IgD-negative memory B cell (primary cell): Measurements from ENCODE around the gene NDP. TPM values are rescaled to one million over a fixed set of nuclear protein-coding genes. Genes with fewer than 3 reads are reported as not detected.
"Not testable (repeated sequence)": the region's sequence is repeated elsewhere in the genome, so short reads cannot be mapped to it uniquely, and the experiment has no call there.

ENCODE experiments used
- H3K27ac Mint-ChIP-seq, 3 donors: one replicate each; pipeline ENCODE4 v1.8.0; 2020 to 2022; ENCODE audit warnings: mild to moderate bottlenecking in 3 of 3, mixed read lengths in 3 of 3, moderate library complexity in 1 of 3
- H3K27me3 Mint-ChIP-seq: one replicate; pipeline ENCODE4 v1.8.0; 2021; ENCODE audit warnings: mixed read lengths
- H3K36me3 Mint-ChIP-seq: one replicate; pipeline ENCODE4 v1.8.0; 2020; ENCODE audit warnings: mild to moderate bottlenecking, mixed read lengths
- H3K4me1 Mint-ChIP-seq, 3 donors: one replicate each; pipeline ENCODE4 v1.8.0; 2020 to 2022; ENCODE audit warnings: mixed read lengths in 3 of 3, mild to moderate bottlenecking in 1 of 3
- H3K4me3 Mint-ChIP-seq, 4 donors: one replicate each; pipeline ENCODE4 v1.8.0; 2020 to 2022; ENCODE audit warnings: mild to moderate bottlenecking in 4 of 4, mixed read lengths in 4 of 4, moderate library complexity in 3 of 4
- H3K9me3 Mint-ChIP-seq, 3 donors: one replicate each; pipeline ENCODE4 v1.8.0; 2020 to 2021; ENCODE audit warnings: mixed read lengths in 3 of 3, mild to moderate bottlenecking in 1 of 3
- polyA plus RNA-seq: library from polyadenylated mRNA; unstranded; fragments of 300-500 nt; fragmentation: Illumina TruSeq; gene quantifications from one replicate; pipeline ENCODE4 v1.2.3, GENCODE V29; 2021

The NDP gene
- polyA plus RNA-seq, 1 donor from 2014 or later: not detected

GRCh38 chrX:43958529-43958928, 14.7 kb downstream of the NDP start:
- H3K4me1 Mint-ChIP-seq: peaks cover 0 to 3% (median 2%) of the 10 kb centered on the region in 3 donors
- peaks cover 0 to 4% (median 2%) of the 10 kb centered on the region in 3 donors for H3K9me3 Mint-ChIP-seq
- no peaks in the 10 kb centered on the region for H3K36me3 Mint-ChIP-seq
- H3K27ac Mint-ChIP-seq: no peak overlapping the region
- H3K4me3 Mint-ChIP-seq: no peak overlapping the region
- H3K27me3 Mint-ChIP-seq: peaks cover 11% of the 10 kb centered on the region

DNA sequence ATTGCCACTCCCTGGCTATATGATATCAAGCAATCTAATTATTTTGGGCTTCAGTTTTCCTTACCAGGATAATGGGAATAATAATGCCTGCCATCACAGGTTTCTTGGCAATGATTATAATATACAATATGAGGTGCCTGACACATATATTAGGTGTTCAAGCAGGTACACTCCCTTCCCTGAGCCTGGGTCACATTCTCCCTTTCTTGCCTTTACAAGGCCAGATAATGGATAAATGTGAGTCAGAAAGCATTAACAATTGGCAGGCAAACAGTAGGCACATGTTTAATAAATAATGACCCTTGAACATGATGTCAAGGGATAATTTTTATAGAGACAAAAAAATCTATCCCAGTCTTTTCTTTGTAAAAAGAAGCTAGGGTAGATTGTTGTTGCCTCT, 17.2 kb downstream of the NDP start:
- H3K27ac Mint-ChIP-seq: no peak overlapping the region
- no peaks in the 10 kb centered on the region for H3K36me3 Mint-ChIP-seq
- no peak overlapping the region for H3K4me3 Mint-ChIP-seq
- peaks cover 10% of the 10 kb centered on the region for H3K27me3 Mint-ChIP-seq
- H3K4me1 Mint-ChIP-seq: peaks cover 0 to 3% (median 2%) of the 10 kb centered on the region in 3 donors
- H3K9me3 Mint-ChIP-seq: no peaks in the 10 kb centered on the region

DNA sequence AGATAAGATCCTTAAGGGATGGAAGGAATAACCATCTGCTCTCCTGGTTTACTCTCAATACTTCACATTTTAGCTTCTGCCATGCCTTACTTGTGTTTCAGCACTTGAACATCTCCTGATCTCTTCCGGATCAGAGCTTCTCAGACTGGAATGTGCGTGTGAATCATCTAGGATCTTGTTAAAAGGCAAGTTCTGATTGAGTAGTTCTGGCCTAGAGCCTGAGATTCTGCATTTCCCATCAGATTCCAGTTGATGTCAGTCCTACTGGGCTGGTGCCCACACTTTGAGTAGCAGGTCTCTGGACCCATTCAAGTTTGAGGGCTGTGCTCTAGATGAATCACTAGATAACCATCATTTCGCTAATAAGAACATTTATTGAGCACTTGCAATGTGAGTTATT, 20.0 kb downstream of the NDP start:
- peaks cover 0 to 5% (median 0%) of the 10 kb centered on the region in 3 donors for H3K4me1 Mint-ChIP-seq
- H3K4me3 Mint-ChIP-seq: no peak overlapping the region
- H3K36me3 Mint-ChIP-seq: no peaks in the 10 kb centered on the region
- H3K27me3 Mint-ChIP-seq: peaks cover 11% of the 10 kb centered on the region
- H3K27ac Mint-ChIP-seq: no peak overlapping the region
- no peaks in the 10 kb centered on the region for H3K9me3 Mint-ChIP-seq

DNA sequence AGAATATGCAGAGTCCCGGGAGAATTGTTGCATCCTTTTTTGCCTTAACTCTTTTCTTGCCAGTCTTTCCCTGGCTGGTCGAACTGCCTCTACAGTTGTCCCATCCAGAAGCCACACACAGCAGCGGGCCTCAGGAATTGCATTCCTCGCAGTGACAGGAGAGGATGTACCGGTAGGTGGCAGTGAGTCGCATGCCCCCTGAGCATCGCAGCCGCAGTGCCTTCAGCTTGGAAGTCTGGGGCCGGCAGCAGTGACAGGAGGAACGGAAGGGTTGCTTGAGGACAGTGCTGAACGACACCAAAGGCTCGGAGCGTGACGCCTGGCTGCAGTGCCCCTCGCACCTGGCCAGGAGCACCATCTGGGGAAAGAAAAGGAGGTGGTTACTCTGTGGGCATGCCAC, 23.5 kb downstream of the NDP start:
- Mint-ChIP-seq H3K4me1 (peaks cover 0 to 5% (median 0%) of the 10 kb centered on the region in 3 donors), H3K4me3 (no peak overlapping the region), H3K27ac (no peak overlapping the region), H3K36me3 (no peaks in the 10 kb centered on the region), H3K9me3 (no peaks in the 10 kb centered on the region), H3K27me3 (peaks cover 8% of the 10 kb centered on the region)

- Mint-ChIP-seq H3K36me3 (no peaks in the 10 kb centered on the region), H3K27me3 (peaks cover 4% of the 10 kb centered on the region), H3K9me3 (no peaks in the 10 kb centered on the region), H3K27ac (no peak overlapping the region), H3K4me3 (no peak overlapping the region), H3K4me1 (no peaks in the 10 kb centered on the region)
Observed at GRCh38 chrX:43940816-43941474, 32.2 kb downstream of the NDP start.

DNA sequence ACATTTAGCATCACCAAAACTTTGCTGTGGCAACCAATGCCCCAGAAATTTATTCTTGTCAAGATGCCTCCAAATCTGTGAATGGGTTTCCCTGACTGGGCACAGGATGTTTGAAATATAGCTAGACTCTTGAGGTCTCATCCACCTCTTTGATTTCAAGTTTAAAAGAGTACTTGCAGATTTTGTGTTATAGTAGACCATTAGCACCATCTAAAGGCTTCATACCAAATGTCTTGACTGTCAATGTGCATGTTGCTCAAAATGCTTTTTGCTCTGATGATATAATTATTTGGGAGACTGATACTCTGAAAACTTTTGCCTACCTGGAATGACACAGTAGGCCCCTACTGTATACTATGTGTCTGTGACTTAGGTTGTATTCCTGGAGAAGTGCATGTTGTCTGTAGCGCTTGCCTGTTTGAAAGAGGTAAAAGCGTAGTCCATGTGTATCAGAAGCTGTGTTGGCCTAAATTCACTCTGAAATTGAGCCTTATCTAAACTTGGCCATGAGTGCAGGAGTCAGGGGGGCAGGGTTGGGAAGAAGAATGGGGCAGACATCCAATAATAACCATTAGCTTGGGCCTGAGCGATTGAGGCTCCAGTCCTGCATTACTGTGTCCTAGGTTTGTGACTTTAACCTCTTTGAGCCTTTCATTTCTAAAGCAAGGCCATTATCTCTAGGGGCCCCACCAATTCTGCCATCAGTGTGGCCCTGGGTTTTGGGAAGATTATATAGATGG, 33.8 kb downstream of the NDP start:
- H3K9me3 Mint-ChIP-seq: no peaks in the 10 kb centered on the region
- no peaks in the 10 kb centered on the region for H3K36me3 Mint-ChIP-seq
- no peak overlapping the region for H3K4me3 Mint-ChIP-seq
- no peaks in the 10 kb centered on the region for H3K4me1 Mint-ChIP-seq
- H3K27ac Mint-ChIP-seq: no peak overlapping the region
- H3K27me3 Mint-ChIP-seq: peaks cover 2% of the 10 kb centered on the region

- H3K36me3 Mint-ChIP-seq, H3K4me1 Mint-ChIP-seq, H3K4me3 Mint-ChIP-seq, H3K9me3 Mint-ChIP-seq, H3K27me3 Mint-ChIP-seq: not testable (repeated sequence)
- H3K27ac Mint-ChIP-seq: peak overlapping the region in 1 of 3 donors; percentile 25
Observed at GRCh38 chrX:43922032-43922431, 51.2 kb downstream of the NDP start.

- not testable (repeated sequence) for H3K9me3 Mint-ChIP-seq, H3K4me1 Mint-ChIP-seq, H3K27me3 Mint-ChIP-seq, H3K36me3 Mint-ChIP-seq, H3K4me3 Mint-ChIP-seq, H3K27ac Mint-ChIP-seq
Observed at GRCh38 chrX:43910772-43911171, 62.4 kb downstream of the NDP start.

DNA sequence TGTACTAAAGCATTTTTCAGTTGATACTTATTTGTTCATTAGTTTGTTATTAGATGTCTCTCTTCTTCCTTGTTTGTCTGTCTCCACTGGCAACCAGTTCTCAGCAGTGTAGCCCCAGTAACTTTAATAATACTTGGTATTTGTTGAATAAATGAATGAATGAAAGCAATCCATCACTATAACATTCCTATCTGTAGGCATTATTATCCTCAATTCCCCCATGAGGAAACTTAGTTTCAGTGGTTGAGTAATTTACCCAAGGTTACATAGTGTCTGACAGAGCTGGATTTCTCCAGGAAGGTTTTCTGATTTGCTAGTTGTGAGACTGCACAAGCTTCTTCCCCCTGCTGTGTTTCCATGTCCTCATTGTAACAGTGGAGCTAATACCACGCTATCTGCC, 63.2 kb downstream of the NDP start:
- H3K36me3 Mint-ChIP-seq: peaks cover 2% of the 10 kb centered on the region
- H3K9me3 Mint-ChIP-seq: no peaks in the 10 kb centered on the region
- peaks cover 2% of the 10 kb centered on the region for H3K27me3 Mint-ChIP-seq
- H3K4me3 Mint-ChIP-seq: no peak overlapping the region
- no peak overlapping the region for H3K27ac Mint-ChIP-seq
- peaks cover 0 to 1% (median 0%) of the 10 kb centered on the region in 3 donors for H3K4me1 Mint-ChIP-seq

- peaks cover 2% of the 10 kb centered on the region for H3K27me3 Mint-ChIP-seq
- peaks cover 0 to 3% (median 0%) of the 10 kb centered on the region in 3 donors for H3K9me3 Mint-ChIP-seq
- no peak overlapping the region for H3K27ac Mint-ChIP-seq
- no peak overlapping the region for H3K4me3 Mint-ChIP-seq
- H3K4me1 Mint-ChIP-seq: peaks cover 0 to 1% (median 0%) of the 10 kb centered on the region in 3 donors
- peaks cover 2% of the 10 kb centered on the region for H3K36me3 Mint-ChIP-seq
Observed at GRCh38 chrX:43909141-43909540, 64.0 kb downstream of the NDP start.

- H3K27me3 Mint-ChIP-seq: peaks cover 8% of the 10 kb centered on the region
- no peak overlapping the region for H3K27ac Mint-ChIP-seq
- peaks cover 0 to 3% (median 0%) of the 10 kb centered on the region in 3 donors for H3K9me3 Mint-ChIP-seq
- no peak overlapping the region for H3K4me3 Mint-ChIP-seq
- no peaks in the 10 kb centered on the region for H3K36me3 Mint-ChIP-seq
- H3K4me1 Mint-ChIP-seq: no peaks in the 10 kb centered on the region
Observed at GRCh38 chrX:43899878-43900815, 73.0 kb downstream of the NDP start.

Other genes with a start within 250 kb of the NDP start
- gene MAOB, start 90.9 kb downstream of the NDP start, polyA plus RNA-seq: not detected